Activated CD4-positive, alpha-beta T cell treated with anti-CD3 and anti-CD28 coated beads, Interleukin-2, amount 10 ng/mL, durations not matched to agents 7 days and 5 days (primary cell): ENCODE measurements around the gene G6PD. TPM values are rescaled to one million over a fixed set of nuclear protein-coding genes. Genes with fewer than 3 reads are reported as not detected.
A peak's percentile ranks its signal among the peaks of the same experiment; 100 is the strongest.

Experiments used
- CTCF ChIA-PET: fragments of 350-600 bp; sonication (Branson Sonifier 250); formaldehyde crosslinking; loops from one replicate; lab custom pipeline; 2021; ENCODE audit warnings: antibody characterized with exemption; lab: Charles Lee
- POLR2A ChIA-PET: fragments of 350-600 bp; sonication (Branson Sonifier 250); formaldehyde crosslinking; loops from one replicate; lab custom pipeline; 2021; ENCODE audit warnings: antibody characterized with exemption; lab: Charles Lee
- DNase-seq: peaks from one replicate; pipeline ENCODE4 v3.0.0-alpha.2; 2020
- H3K27ac Mint-ChIP-seq: one replicate; pipeline ENCODE4 v1.8.0; 2021; ENCODE audit warnings: mild to moderate bottlenecking, moderate library complexity, mixed read lengths
- H3K27me3 Mint-ChIP-seq: one replicate; pipeline ENCODE4 v1.8.0; 2021; ENCODE audit warnings: mixed read lengths
- H3K36me3 Mint-ChIP-seq: one replicate; pipeline ENCODE4 v1.8.0; 2021; ENCODE audit warnings: low read depth, mixed read lengths
- H3K4me1 Mint-ChIP-seq: one replicate; pipeline ENCODE4 v1.8.0; 2021; ENCODE audit warnings: mixed read lengths
- H3K4me3 Mint-ChIP-seq: one replicate; pipeline ENCODE4 v1.8.0; 2021; ENCODE audit warnings: mild to moderate bottlenecking, moderate library complexity, mixed read lengths
- H3K9me3 Mint-ChIP-seq: one replicate; pipeline ENCODE4 v1.8.0; 2021; ENCODE audit warnings: mixed read lengths
- total RNA-seq, 2 experiments: library from RNA; stranded (reverse); gene quantifications; one replicate each; pipeline ENCODE4 v1.2.3, GENCODE V29; 2021

G6PD gene
- total RNA-seq, 2 experiments from 2014 or later, result 64.7 to 69.4 TPM

DNA sequence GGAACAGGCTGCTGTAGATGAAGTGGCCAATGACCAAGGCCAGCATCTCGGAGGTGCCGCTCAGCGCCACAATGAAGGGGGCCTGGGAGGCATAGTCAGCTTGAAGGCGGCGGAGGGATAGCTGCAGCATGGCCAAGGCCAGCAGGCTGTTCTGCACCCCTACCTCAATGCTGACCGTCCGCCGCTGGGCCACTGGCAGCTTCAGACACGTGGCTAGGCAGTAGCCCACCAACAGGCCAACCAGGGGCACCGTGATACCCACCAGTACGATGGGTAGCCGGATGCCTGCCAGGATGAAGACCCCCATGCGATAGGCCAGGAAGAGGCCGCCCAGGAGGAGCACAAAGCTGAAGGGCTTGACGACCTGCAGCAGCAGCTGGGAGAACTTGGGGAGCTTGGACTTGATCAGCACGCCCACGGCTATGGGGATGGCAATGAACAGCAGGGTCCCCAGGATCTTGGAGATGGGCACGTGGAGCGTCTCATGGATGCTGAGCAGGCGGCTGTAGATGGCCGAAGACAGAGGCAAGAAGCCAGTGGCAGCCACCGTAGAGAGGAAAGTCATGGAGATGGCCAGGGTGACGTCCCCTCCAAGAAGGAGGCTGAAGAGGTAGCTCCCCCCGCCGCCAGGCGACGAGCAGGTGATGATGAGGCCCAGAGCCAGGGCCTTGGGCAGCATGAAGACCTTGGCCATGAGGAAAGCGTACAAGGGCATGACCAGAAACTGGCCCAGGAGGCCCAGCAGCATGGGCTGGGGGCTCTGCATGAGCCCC lies 58.9 kb downstream of the G6PD start:
- ChIA-PET POLR2A (no interaction called here), CTCF (interaction anchor here (0.6 to 1.4 kb wide), 3 partner anchors 39 to 351 kb away, joined by 3 to 5 read pairs (median 5); no protein-coding TSS in a partner anchor)
- peak overlapping the region; percentile 78 for H3K4me3 Mint-ChIP-seq
- H3K27me3 Mint-ChIP-seq, result no peaks in the 10 kb centered on the region
- no peak for DNase-seq
- peaks cover 9% of the 10 kb centered on the region for H3K36me3 Mint-ChIP-seq
- H3K4me1 Mint-ChIP-seq, result peaks cover 48% of the 10 kb centered on the region
- H3K9me3 Mint-ChIP-seq, result no peaks in the 10 kb centered on the region
- peak overlapping the region; percentile 69 for H3K27ac Mint-ChIP-seq

- Mint-ChIP-seq H3K27ac (peak within 1 kb of the TSS; percentile 85), H3K36me3 (peaks cover 9% of the 10 kb centered on the region), H3K27me3 (no peaks in the 10 kb centered on the region), H3K4me1 (peaks cover 48% of the 10 kb centered on the region), H3K9me3 (no peaks in the 10 kb centered on the region), H3K4me3 (peak within 1 kb of the TSS; percentile 78)
- CTCF ChIA-PET, result interaction anchor here (0.6 to 1.4 kb wide), 4 partner anchors 21 to 350 kb away, joined by 3 to 5 read pairs (median 4); no protein-coding TSS in a partner anchor
- peak; percentile 48 for DNase-seq
- POLR2A ChIA-PET, result interaction anchor here (0.6 kb wide), 1 partner anchor 56 kb away, joined by 3 read pairs; no protein-coding TSS in a partner anchor
Observed at GRCh38 chrX:154486396-154487207, 60.0 kb downstream of the G6PD start, which contains the start of gene UBL4A. Gene UBL4A (minus strand): TSS chrX:154486615. CDS start chrX:154486584, 31 bp downstream.

DNA sequence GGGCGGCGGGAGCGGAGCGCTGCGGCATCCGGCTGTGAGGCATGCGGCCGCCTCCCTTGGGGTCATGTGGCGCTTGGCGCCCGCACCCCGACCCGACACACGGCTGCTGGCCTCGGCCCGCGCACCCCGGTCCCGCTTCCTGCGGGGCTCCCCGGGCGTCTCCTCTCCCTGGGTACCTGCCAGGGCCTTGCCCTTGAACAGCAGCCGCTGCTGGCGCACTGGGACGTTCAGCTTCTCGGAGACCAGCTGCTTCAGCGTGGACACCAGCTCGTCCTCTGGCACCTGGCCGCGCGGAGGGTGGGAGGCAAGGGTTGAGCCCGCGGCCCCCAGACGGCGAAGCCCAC lies 60.6 kb downstream of the G6PD start:
- ChIA-PET CTCF (interaction anchor here (1.3 kb wide), 1 partner anchor 20 kb away, joined by 3 read pairs; no protein-coding TSS in a partner anchor), POLR2A (no interaction called here)
- Mint-ChIP-seq H3K4me3 (peak overlapping the region; percentile 67), H3K27me3 (no peaks in the 10 kb centered on the region), H3K27ac (no peak overlapping the region), H3K4me1 (peaks cover 44% of the 10 kb centered on the region), H3K36me3 (peaks cover 9% of the 10 kb centered on the region), H3K9me3 (no peaks in the 10 kb centered on the region)
- DNase-seq, result peak; percentile 26

DNA sequence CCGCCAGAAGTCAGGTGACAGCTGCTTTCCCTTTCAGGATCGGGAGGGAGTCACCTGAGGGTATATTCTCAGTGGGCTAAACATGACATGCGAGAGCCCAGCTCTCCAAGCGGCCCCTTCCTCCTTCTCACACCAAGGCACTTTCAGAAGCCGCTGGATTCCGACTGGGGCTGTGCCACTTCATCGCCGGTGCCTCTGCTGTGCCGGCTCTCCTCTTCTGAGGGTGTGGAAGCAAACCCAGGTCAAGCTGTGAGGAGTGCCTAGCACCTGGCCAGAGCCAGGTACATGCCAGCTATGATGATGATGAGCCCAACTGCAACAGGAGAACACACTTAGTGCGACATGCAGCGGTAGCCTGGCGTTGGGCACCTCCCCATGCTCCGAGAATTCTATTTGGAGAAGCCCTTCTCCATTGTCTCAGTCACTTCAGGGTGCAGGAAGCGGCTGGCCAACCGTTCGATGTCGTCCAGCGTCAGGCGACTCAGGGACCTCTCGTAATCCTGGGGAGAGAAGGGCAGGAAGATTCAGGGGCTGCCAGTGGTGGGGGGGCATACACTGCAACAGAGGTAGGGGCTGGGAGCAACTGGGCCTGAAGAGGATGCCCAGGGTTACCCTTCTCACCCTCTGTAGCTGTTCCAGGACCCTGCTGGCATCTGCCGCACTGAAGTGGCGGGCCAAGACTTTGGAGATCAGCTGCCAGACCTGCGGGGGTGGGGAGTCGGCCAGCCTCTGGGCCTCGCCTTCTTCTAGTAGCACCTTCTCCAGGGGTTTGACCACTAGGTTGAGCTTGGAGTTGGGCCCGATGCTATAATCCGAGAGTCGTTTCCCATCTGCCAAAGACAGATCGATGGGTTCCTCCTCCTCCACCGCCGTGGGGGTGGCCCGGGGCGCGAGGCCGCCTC lies 61.2 kb downstream of the G6PD start:
- no peak for DNase-seq
- Mint-ChIP-seq H3K4me1 (peaks cover 43% of the 10 kb centered on the region), H3K27me3 (no peaks in the 10 kb centered on the region), H3K27ac (peak overlapping the region; percentile 76), H3K36me3 (peaks cover 9% of the 10 kb centered on the region), H3K9me3 (no peaks in the 10 kb centered on the region), H3K4me3 (peak overlapping the region; percentile 67)
- CTCF ChIA-PET, result interaction anchor here (0.8 to 1.5 kb wide), 2 partner anchors 20 to 26 kb away, joined by 3 to 4 read pairs; no protein-coding TSS in a partner anchor
- POLR2A ChIA-PET, result interaction anchor here (0.6 kb wide), 1 partner anchor 38 kb away, joined by 3 read pairs; no protein-coding TSS in a partner anchor

GRCh38 chrX:154484255-154485149 lies 62.1 kb downstream of the G6PD start:
- ChIA-PET POLR2A (interaction anchor here (0.6 kb wide), 1 partner anchor 37 kb away, joined by 3 read pairs; no protein-coding TSS in a partner anchor), CTCF (interaction anchor here (0.8 to 1.5 kb wide), 2 partner anchors 19 to 26 kb away, joined by 3 to 4 read pairs; no protein-coding TSS in a partner anchor)
- peaks cover 41% of the 10 kb centered on the region for H3K4me1 Mint-ChIP-seq
- peak overlapping the region; percentile 9 for H3K27ac Mint-ChIP-seq
- peaks cover 9% of the 10 kb centered on the region for H3K36me3 Mint-ChIP-seq
- H3K9me3 Mint-ChIP-seq, result no peaks in the 10 kb centered on the region
- peak overlapping the region; percentile 67 for H3K4me3 Mint-ChIP-seq
- no peak for DNase-seq
- H3K27me3 Mint-ChIP-seq, result no peaks in the 10 kb centered on the region

- no peak for DNase-seq
- CTCF ChIA-PET, result interaction anchor here (0.9 kb wide), 1 partner anchor 66 kb away, joined by 3 read pairs; no protein-coding TSS in a partner anchor
- no peak overlapping the region for H3K27ac Mint-ChIP-seq
- H3K9me3 Mint-ChIP-seq, result no peaks in the 10 kb centered on the region
- POLR2A ChIA-PET, result no interaction called here
- peaks cover 9% of the 10 kb centered on the region for H3K36me3 Mint-ChIP-seq
- no peak overlapping the region for H3K4me3 Mint-ChIP-seq
- H3K27me3 Mint-ChIP-seq, result no peaks in the 10 kb centered on the region
- peaks cover 36% of the 10 kb centered on the region for H3K4me1 Mint-ChIP-seq
Observed at GRCh38 chrX:154483325-154483724, 63.3 kb downstream of the G6PD start.

- Mint-ChIP-seq H3K4me1 (peaks cover 34% of the 10 kb centered on the region), H3K4me3 (no peak overlapping the region), H3K9me3 (no peaks in the 10 kb centered on the region), H3K27me3 (no peaks in the 10 kb centered on the region), H3K27ac (no peak overlapping the region), H3K36me3 (peaks cover 8% of the 10 kb centered on the region)
- ChIA-PET CTCF (no interaction called here), POLR2A (no interaction called here)
- DNase-seq, result no peak
Observed at GRCh38 chrX:154482786-154483185, 63.9 kb downstream of the G6PD start.

DNA sequence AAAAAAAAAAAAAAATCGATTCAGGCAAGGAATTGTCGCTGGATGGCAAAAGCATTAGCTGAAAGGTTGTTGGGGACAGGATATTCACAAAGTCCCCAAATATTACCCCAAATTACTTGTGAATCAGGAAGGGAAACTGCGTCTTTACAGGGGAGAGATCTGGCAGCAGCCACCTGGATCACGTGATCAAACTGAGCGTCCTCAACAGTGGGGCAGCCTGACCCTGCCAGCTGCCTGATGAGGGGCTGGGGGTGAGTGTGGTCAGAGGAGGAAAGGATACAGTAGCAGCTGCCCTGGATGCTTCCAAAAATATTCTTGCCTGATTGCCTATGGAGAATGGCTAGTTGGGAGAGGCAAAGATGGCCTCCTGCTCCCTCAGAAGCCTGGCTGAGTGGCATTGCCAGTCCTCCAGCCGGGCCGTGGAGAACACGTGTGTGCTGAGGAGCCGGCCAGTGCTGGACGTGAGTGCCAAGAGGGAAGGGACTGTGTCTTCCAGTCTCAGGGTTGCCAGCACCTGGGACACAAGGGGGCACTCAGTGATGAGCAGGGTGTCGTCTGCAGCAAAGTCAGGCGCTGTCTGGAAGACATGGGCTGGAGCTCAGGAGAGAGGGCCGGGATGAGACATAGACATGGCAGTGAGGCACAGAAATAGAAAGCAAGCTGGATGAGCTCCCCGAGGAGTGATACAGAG lies 64.6 kb downstream of the G6PD start:
- Mint-ChIP-seq H3K4me1 (peaks cover 33% of the 10 kb centered on the region), H3K36me3 (peaks cover 8% of the 10 kb centered on the region), H3K27me3 (no peaks in the 10 kb centered on the region), H3K4me3 (no peak overlapping the region), H3K9me3 (no peaks in the 10 kb centered on the region), H3K27ac (no peak overlapping the region)
- no peak for DNase-seq
- CTCF ChIA-PET, result no interaction called here
- POLR2A ChIA-PET, result no interaction called here
